Activated CD4-positive, alpha-beta T cell treated with anti-CD3 and anti-CD28 coated beads, Interleukin-2, amount 10 ng/mL, durations not matched to agents 7 days and 5 days (primary cell): ENCODE results near the gene PMEL. TPM values are rescaled to one million over a fixed set of nuclear protein-coding genes. Genes with fewer than 3 reads are reported as not detected.
A peak's percentile ranks its signal among the peaks of the same experiment; 100 is the strongest.
"Not testable (repeated sequence)": the region's sequence is repeated elsewhere in the genome, so short reads cannot be mapped to it uniquely, and the experiment has no call there.

Experiments
- CTCF ChIA-PET: fragments of 350-600 bp; sonication (Branson Sonifier 250); formaldehyde crosslinking; loops from one replicate; lab custom pipeline; 2021; ENCODE audit warnings: antibody characterized with exemption; lab: Charles Lee
- POLR2A ChIA-PET: fragments of 350-600 bp; sonication (Branson Sonifier 250); formaldehyde crosslinking; loops from one replicate; lab custom pipeline; 2021; ENCODE audit warnings: antibody characterized with exemption; lab: Charles Lee
- DNase-seq: peaks from one replicate; pipeline ENCODE4 v3.0.0-alpha.2; 2020
- H3K27ac Mint-ChIP-seq: one replicate; pipeline ENCODE4 v1.8.0; 2021; ENCODE audit warnings: mild to moderate bottlenecking, moderate library complexity, mixed read lengths
- H3K27me3 Mint-ChIP-seq: one replicate; pipeline ENCODE4 v1.8.0; 2021; ENCODE audit warnings: mixed read lengths
- H3K36me3 Mint-ChIP-seq: one replicate; pipeline ENCODE4 v1.8.0; 2021; ENCODE audit warnings: low read depth, mixed read lengths
- H3K4me1 Mint-ChIP-seq: one replicate; pipeline ENCODE4 v1.8.0; 2021; ENCODE audit warnings: mixed read lengths
- H3K4me3 Mint-ChIP-seq: one replicate; pipeline ENCODE4 v1.8.0; 2021; ENCODE audit warnings: mild to moderate bottlenecking, moderate library complexity, mixed read lengths
- H3K9me3 Mint-ChIP-seq: one replicate; pipeline ENCODE4 v1.8.0; 2021; ENCODE audit warnings: mixed read lengths
- total RNA-seq, 2 experiments: library from RNA; stranded (reverse); gene quantifications; one replicate each; pipeline ENCODE4 v1.2.3, GENCODE V29; 2021

The PMEL gene
- total RNA-seq, 2 experiments from 2014 or later, result 0.37 TPM; not detected in 1

GRCh38 chr12:55997535-55997859 lies 31.7 kb upstream of the PMEL start:
- Mint-ChIP-seq H3K4me3 (peak overlapping the region; percentile 52), H3K27ac (peak overlapping the region; percentile 17), H3K4me1 (peaks cover 38% of the 10 kb centered on the region), H3K9me3 (no peaks in the 10 kb centered on the region), H3K36me3 (peaks cover 14% of the 10 kb centered on the region), H3K27me3 (no peaks in the 10 kb centered on the region)
- no peak for DNase-seq
- ChIA-PET CTCF (interaction anchor here (0.7 to 6.5 kb wide), 12 partner anchors 9 to 268 kb away, joined by 3 to 53 read pairs (median 4); partner anchors contain the start of genes PA2G4, RAB5B and SMARCC2), POLR2A (interaction anchor here (0.5 kb wide), 1 partner anchor 159 kb away, joined by 5 read pairs; no protein-coding TSS in a partner anchor)

DNA sequence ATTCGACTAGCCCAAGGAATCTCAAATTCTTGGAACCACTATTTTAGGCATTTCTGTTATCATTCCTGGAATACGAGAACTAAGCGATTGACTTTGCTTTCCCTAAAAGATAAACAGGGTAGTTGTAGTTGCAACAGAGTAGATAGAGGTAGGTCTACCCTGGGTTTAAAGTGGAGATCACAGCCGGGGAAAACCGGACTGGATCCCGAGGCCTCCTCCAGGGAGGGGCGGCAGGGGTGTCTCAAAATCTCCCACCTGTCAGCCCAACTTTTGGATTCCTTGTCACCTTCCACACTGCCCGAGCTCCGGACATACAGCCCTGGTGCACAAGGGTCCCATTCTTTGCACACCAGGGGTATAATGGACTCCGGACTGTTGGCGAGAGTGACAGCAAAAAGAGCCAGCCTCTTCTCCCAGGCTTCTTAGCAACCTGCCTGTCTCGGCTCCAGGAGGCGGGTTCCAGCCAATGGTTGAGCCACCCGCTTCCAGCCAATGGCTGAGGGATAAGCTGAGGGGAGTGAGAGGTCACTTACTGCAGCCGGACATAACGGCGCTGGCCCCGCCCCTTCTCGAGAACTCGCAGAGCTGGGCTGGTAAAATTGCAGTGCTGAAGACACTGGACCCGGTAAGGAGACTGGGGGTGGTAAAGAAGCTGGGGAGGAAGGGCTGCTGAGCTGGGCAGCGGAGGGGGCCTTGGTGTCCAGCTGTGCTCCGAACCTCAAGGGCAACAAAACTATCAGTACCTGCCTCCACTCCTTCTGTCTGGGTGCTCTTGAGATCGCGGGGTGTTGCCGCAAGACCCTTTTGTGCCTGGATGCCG lies 31.1 kb upstream of the PMEL start, which contains the start of gene SUOX:
TSS of gene SUOX (plus strand) at position 562 of the 820 bp plus-strand sequence. CDS start 4,946 bp downstream, outside the sequence.
- peak within 1 kb of the TSS; percentile 38 for H3K27ac Mint-ChIP-seq

GRCh38 chr12:55996201-55996714 lies 30.4 kb upstream of the PMEL start:
- Mint-ChIP-seq H3K27ac (peak overlapping the region; percentile 38), H3K4me3 (peak overlapping the region; percentile 52), H3K36me3 (peaks cover 24% of the 10 kb centered on the region), H3K9me3 (no peaks in the 10 kb centered on the region), H3K4me1 (peaks cover 38% of the 10 kb centered on the region), H3K27me3 (no peaks in the 10 kb centered on the region)
- peak; percentile 82 for DNase-seq
- ChIA-PET POLR2A (interaction anchor here (0.5 kb wide), 1 partner anchor 263 kb away, joined by 3 read pairs; no protein-coding TSS in a partner anchor), CTCF (interaction anchor here (0.7 to 6.5 kb wide), 30 partner anchors 9 to 267 kb away, joined by 3 to 53 read pairs (median 4); partner anchors contain the start of genes PA2G4 and RAB5B)

More for the DNA sequence above, 31.1 kb upstream of the PMEL start, which contains the start of gene SUOX:
- DNase-seq, result peak; percentile 25
- POLR2A ChIA-PET, result interaction anchor here (0.5 kb wide), 2 partner anchors 160 to 264 kb away, joined by 3 to 5 read pairs; no protein-coding TSS in a partner anchor
- Mint-ChIP-seq H3K4me1 (peaks cover 38% of the 10 kb centered on the region), H3K4me3 (peak within 1 kb of the TSS; percentile 52), H3K36me3 (peaks cover 18% of the 10 kb centered on the region), H3K27me3 (no peaks in the 10 kb centered on the region), H3K9me3 (no peaks in the 10 kb centered on the region)
- CTCF ChIA-PET, result interaction anchor here (0.7 to 6.5 kb wide), 24 partner anchors 8 to 267 kb away, joined by 3 to 53 read pairs (median 4); partner anchors contain the start of genes PA2G4, RAB5B and SMARCC2

- Mint-ChIP-seq H3K4me3 (no peak overlapping the region), H3K4me1 (peaks cover 38% of the 10 kb centered on the region), H3K36me3 (peaks cover 33% of the 10 kb centered on the region), H3K9me3 (no peaks in the 10 kb centered on the region), H3K27me3 (no peaks in the 10 kb centered on the region), H3K27ac (no peak overlapping the region)
- ChIA-PET POLR2A (no interaction called here), CTCF (interaction anchor here (0.6 to 6.5 kb wide), 25 partner anchors 10 to 262 kb away, joined by 3 to 53 read pairs (median 4); partner anchors contain the start of genes PA2G4 and RAB5B)
- no peak for DNase-seq
These were observed 29.5 kb upstream of the PMEL start for GRCh38 chr12:55995366-55995765.

DNA sequence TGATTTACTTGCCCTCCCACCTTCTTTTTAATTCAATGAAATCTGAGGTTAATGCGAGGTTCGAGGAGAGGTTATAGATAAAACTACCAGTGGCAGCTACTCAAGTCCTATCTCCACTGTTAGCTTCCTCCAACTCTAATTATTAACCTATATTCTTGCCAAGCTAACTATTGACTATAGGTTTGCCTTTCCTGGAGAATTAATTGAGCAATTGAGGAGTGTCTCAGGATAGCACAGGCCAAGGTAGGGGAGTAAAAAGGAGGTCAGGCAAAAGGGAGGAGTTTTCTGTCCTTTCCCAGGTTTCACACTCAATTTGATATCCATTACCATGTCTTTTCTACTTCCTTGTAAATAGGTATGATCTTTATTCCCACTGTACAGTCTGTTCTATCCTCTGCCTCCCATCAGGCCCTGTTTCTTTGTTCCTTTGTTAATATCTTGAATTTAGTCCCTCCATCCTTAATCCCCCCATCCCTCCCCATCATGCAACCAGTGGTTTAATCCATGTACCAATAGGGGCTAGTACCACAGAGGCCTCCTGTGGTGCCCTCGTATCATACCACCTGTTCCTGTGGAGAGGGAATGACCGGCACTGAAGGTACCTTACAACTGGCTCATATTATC lies 27.5 kb upstream of the PMEL start:
- Mint-ChIP-seq H3K27me3 (no peaks in the 10 kb centered on the region), H3K36me3 (peaks cover 45% of the 10 kb centered on the region), H3K9me3 (no peaks in the 10 kb centered on the region), H3K4me1 (peaks cover 32% of the 10 kb centered on the region), H3K27ac (no peak overlapping the region), H3K4me3 (no peak overlapping the region)
- ChIA-PET CTCF (interaction anchor here (1.2 kb wide), 1 partner anchor 8 kb away, joined by 7 read pairs; no protein-coding TSS in a partner anchor), POLR2A (interaction anchor here (0.7 kb wide), 1 partner anchor 72 kb away, joined by 6 read pairs; no protein-coding TSS in a partner anchor)
- DNase-seq, result no peak

DNA sequence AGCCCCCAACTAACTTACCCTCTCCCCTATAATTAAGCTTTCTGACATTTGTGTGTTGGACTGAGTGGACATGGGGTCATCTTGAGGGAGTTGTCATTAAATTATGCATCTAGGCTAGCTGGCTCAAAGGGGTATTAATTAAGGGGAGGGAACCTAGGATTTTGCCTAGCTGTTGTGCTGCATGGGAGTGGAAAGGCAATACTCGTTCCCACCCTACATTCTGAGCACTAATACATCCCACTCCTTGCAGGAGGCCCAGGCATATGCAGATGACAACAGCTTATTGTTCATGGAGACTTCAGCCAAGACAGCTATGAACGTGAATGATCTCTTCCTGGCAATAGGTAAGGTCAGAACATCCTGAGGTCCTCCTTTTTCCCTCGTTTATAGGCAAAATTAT lies 25.3 kb upstream of the PMEL start:
- H3K36me3 Mint-ChIP-seq, result peaks cover 54% of the 10 kb centered on the region
- no peak for DNase-seq
- CTCF ChIA-PET, result interaction anchor here (0.6 to 1.2 kb wide), 3 partner anchors 9 to 142 kb away, joined by 3 to 4 read pairs (median 3); no protein-coding TSS in a partner anchor
- no peaks in the 10 kb centered on the region for H3K27me3 Mint-ChIP-seq
- POLR2A ChIA-PET, result interaction anchor here (0.7 kb wide), 1 partner anchor 32 kb away, joined by 3 read pairs; no protein-coding TSS in a partner anchor
- peaks cover 16% of the 10 kb centered on the region for H3K4me1 Mint-ChIP-seq
- no peak overlapping the region for H3K27ac Mint-ChIP-seq
- H3K4me3 Mint-ChIP-seq, result no peak overlapping the region
- no peaks in the 10 kb centered on the region for H3K9me3 Mint-ChIP-seq

GRCh38 chr12:55985976-55986375 lies 20.1 kb upstream of the PMEL start:
- not testable (repeated sequence) for DNase-seq, H3K27me3 Mint-ChIP-seq, H3K4me1 Mint-ChIP-seq, H3K27ac Mint-ChIP-seq, H3K4me3 Mint-ChIP-seq, H3K9me3 Mint-ChIP-seq
- H3K36me3 Mint-ChIP-seq, result peaks cover 43% of the 10 kb centered on the region
- CTCF ChIA-PET, result interaction anchor here (0.6 to 9.0 kb wide), 8 partner anchors 8 to 238 kb away, joined by 3 to 53 read pairs (median 4); partner anchors contain the start of genes RAB5B and SUOX
- POLR2A ChIA-PET, result interaction anchor here (0.6 kb wide), 1 partner anchor 374 kb away, joined by 3 read pairs; the partner anchor contains the start of gene STAT2

- no peak for DNase-seq
- ChIA-PET POLR2A (interaction anchor here (0.6 to 2.4 kb wide), 2 partner anchors 11 to 375 kb away, joined by 3 to 8 read pairs; partner anchors contain the start of genes RAB5B and STAT2), CTCF (interaction anchor here (0.7 to 9.0 kb wide), 7 partner anchors 8 to 238 kb away, joined by 3 to 53 read pairs (median 4); partner anchors contain the start of genes RAB5B and SUOX)
- peaks cover 6% of the 10 kb centered on the region for H3K4me1 Mint-ChIP-seq
- peaks cover 41% of the 10 kb centered on the region for H3K36me3 Mint-ChIP-seq
- H3K27me3 Mint-ChIP-seq, result no peaks in the 10 kb centered on the region
- H3K27ac Mint-ChIP-seq, result no peak overlapping the region
- H3K9me3 Mint-ChIP-seq, result no peaks in the 10 kb centered on the region
- no peak overlapping the region for H3K4me3 Mint-ChIP-seq
These were observed 19.5 kb upstream of the PMEL start for GRCh38 chr12:55985341-55985740.

GRCh38 chr12:55984861-55985260 lies 19.0 kb upstream of the PMEL start:
- CTCF ChIA-PET, result interaction anchor here (1.0 to 9.0 kb wide), 5 partner anchors 9 to 237 kb away, joined by 3 to 53 read pairs (median 7); partner anchors contain the start of genes RAB5B and SUOX

DNA sequence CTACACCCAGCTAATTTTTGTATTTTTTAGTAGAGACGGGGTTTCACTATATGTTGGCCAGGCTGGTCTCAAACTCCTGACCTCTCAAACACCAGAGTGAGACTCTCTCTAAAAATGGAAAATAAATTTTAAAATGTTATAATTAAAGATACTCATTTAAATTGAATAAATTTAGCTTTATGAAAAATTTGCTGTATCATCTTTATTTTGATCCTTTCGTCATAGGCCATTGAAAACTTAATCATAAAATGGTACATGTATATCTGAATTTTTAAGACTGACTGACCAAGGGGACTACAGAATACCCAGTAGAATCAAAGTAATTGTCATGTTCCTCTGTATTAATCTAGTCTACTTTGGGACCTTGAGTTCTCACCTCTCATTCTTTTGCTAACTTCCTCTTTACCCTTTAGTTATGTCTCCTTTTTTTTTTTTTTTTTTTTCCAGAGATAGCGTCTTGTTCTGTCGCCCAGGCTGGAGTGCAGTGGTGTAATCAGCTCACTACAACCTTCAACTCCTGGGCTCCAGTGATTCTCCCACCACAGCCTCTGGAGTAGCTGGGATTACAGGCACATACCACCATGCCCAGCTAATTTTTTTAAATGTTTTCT lies 17.5 kb upstream of the PMEL start:
- H3K4me1 Mint-ChIP-seq, result peaks cover 9% of the 10 kb centered on the region
- ChIA-PET CTCF (interaction anchor here (0.7 to 9.0 kb wide), 4 partner anchors 9 to 245 kb away, joined by 4 to 53 read pairs (median 7); partner anchors contain the start of genes RAB5B, SMARCC2 and SUOX), POLR2A (interaction anchor here (0.6 to 2.4 kb wide), 2 partner anchors 8 to 9 kb away, joined by 3 to 8 read pairs; partner anchors contain the start of gene RAB5B)
- no peak for DNase-seq
- H3K36me3 Mint-ChIP-seq, result peaks cover 37% of the 10 kb centered on the region
- H3K4me3 Mint-ChIP-seq, result no peak overlapping the region
- H3K27ac Mint-ChIP-seq, result no peak overlapping the region
- no peaks in the 10 kb centered on the region for H3K9me3 Mint-ChIP-seq
- no peaks in the 10 kb centered on the region for H3K27me3 Mint-ChIP-seq

More at GRCh38 chr12:55984861-55985260, 19.0 kb upstream of the PMEL start:
- Mint-ChIP-seq H3K36me3 (peaks cover 40% of the 10 kb centered on the region), H3K27me3 (no peaks in the 10 kb centered on the region), H3K9me3 (no peaks in the 10 kb centered on the region), H3K4me3 (no peak overlapping the region), H3K4me1 (peaks cover 6% of the 10 kb centered on the region), H3K27ac (no peak overlapping the region)
- POLR2A ChIA-PET, result interaction anchor here (2.4 kb wide), 1 partner anchor 11 kb away, joined by 8 read pairs; the partner anchor contains the start of gene RAB5B
- DNase-seq, result no peak

DNA sequence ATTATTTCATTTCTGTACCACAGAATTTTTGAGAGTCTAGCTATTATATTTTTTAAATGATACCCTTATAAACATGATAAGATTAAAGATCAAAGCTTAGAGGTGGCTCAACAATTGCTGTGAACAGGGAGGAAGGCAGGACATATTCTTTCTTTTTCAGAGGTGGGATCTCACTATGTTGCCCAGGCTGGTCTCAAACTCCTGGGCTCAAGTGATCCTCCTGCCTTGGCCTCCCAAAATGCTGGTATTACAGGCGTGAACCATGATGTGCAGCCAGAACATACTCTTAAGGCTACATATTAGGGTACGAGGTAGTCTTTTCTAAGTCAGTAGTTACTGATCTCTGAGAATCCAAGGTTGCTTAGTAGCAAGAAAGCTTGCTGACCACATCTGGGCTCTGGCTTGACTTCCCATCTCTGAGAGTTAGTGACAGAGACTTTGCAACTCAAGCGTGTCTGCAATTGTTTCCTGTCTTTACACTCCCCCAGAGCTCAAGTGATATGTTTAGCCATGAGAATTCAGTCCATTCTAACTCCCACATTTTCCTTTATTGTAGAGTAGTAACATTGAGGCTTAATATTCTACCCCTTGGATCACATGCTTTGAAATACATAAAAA lies 16.6 kb upstream of the PMEL start:
- Mint-ChIP-seq H3K36me3 (peaks cover 35% of the 10 kb centered on the region), H3K9me3 (no peaks in the 10 kb centered on the region), H3K27ac (no peak overlapping the region), H3K27me3 (no peaks in the 10 kb centered on the region), H3K4me3 (no peak overlapping the region), H3K4me1 (peaks cover 12% of the 10 kb centered on the region)
- ChIA-PET CTCF (interaction anchor here (0.6 to 9.0 kb wide), 6 partner anchors 9 to 244 kb away, joined by 3 to 53 read pairs (median 4); partner anchors contain the start of genes RAB5B and SUOX), POLR2A (interaction anchor here (0.5 kb wide), 1 partner anchor 8 kb away, joined by 3 read pairs; no protein-coding TSS in a partner anchor)
- DNase-seq, result no peak
